Transverse colon (tissue), 4 donors: ENCODE results near the gene KCNK15. TPM values are rescaled to one million over a fixed set of nuclear protein-coding genes. Genes with fewer than 3 reads are reported as not detected.

Experiments
- DNase-seq: peaks from one replicate; pipeline ENCODE4 v3.0.0-alpha.2; 2019
- H3K27ac ChIP-seq, 4 donors: fragments of 200-600 bp; sonication (generic); 2 replicates each; pipeline ENCODE4 v1.5.1; 2016 to 2018; ENCODE audit warnings: inconsistent platforms in 4 of 4
- H3K27me3 ChIP-seq: fragments of 200-600 bp; sonication (generic); 2 replicates; pipeline ENCODE4 v1.5.1; 2017; ENCODE audit warnings: inconsistent platforms
- H3K36me3 ChIP-seq, 4 donors: fragments of 200-600 bp; sonication (generic); 2 replicates each; pipeline ENCODE4 v1.5.1; 2017 to 2019; ENCODE audit warnings: inconsistent platforms in 4 of 4
- H3K4me1 ChIP-seq, 4 donors: fragments of 200-600 bp; sonication (generic); 2 replicates each; pipeline ENCODE4 v1.5.1; 2017 to 2020; ENCODE audit warnings: inconsistent platforms in 4 of 4
- H3K4me3 ChIP-seq, 4 donors: fragments of 200-600 bp; sonication (generic); 1 replicate in 1 of 4; 2 replicates in 3 of 4; pipeline versions ENCODE4 v1.5.1 to v1.6.1; 2017 to 2019; ENCODE audit warnings: inconsistent platforms in 4 of 4
- H3K9me3 ChIP-seq, 2 donors: fragments of 200-600 bp; sonication (generic); 2 replicates each; pipeline ENCODE4 v1.5.1; 2017 to 2019; ENCODE audit warnings: inconsistent platforms in 2 of 2
- CTCF ChIP-seq, 5 experiments: fragments of 200-600 bp in 3 of 5; fragments of 450-650 bp in 2 of 5; sonication (generic) in 3 of 5; IDR thresholded peaks; 1 replicate in 2 of 5; 2 replicates in 3 of 5; pipeline ENCODE4 v1.5.1; 2016 to 2017; ENCODE audit warnings: antibody characterized with exemption in 5 of 5, inconsistent platforms in 3 of 5, mild to moderate bottlenecking in 2 of 5, moderate library complexity in 1 of 5
- EP300 ChIP-seq: sonication (generic); formaldehyde crosslinking; IDR thresholded peaks from one replicate; pipeline ENCODE4 v1.6.1; 2017; ENCODE audit warnings: antibody characterized with exemption, low read depth
- POLR2A ChIP-seq: fragments of 450-650 bp; IDR thresholded peaks from one replicate; pipeline ENCODE4 v1.6.1; 2016; ENCODE audit warnings: antibody characterized with exemption, mild to moderate bottlenecking, moderate library complexity
- POLR2AphosphoS5 ChIP-seq, 3 donors: sonication (generic); formaldehyde crosslinking; IDR thresholded peaks; one replicate each; pipeline ENCODE4 v1.6.1; 2016; ENCODE audit warnings: antibody characterized with exemption in 3 of 3
- WGBS, 2 donors: methylation state at CpG; one replicate each; pipeline ENCODE4 v1.1.5; 2018; ENCODE audit warnings: low coverage in 1 of 2; 5-methylcytosine and 5-hydroxymethylcytosine counted together
- in situ Hi-C, 4 donors: fragments of 200-750 bp; cut with MboI; loops; one replicate each; pipeline versions ENCODE4 v1.15.0 to v1.15.1; 2017; ENCODE audit warnings: low sequenced_read_pairs in 3 of 4, low pct_ligation_motif_present in 1 of 4, low pct_unique_long_range_greater_than_20kb in 1 of 4
- intact Hi-C: fragments of 100-400 bp; cut with DNase I; formaldehyde crosslinking; loops from one replicate; pipeline ENCODE4 v1.15.1; 2023; ENCODE audit warnings: low total_unique reads
- total RNA-seq, 4 donors: library from RNA; depleted of rRNA; stranded (reverse); fragments of >200 nt; gene quantifications; one replicate each; pipeline ENCODE4 v1.1.0, GENCODE V29; 2016

The KCNK15 gene
- total RNA-seq, 4 donors from 2014 or later: 0.27 to 1.3 TPM; not detected in 2

GRCh38 chr20:44799691-44800090 lies 54.0 kb downstream of the KCNK15 start:
- no peaks in the 10 kb centered on the region for H3K9me3 ChIP-seq
- DNase-seq: no peak
- in situ Hi-C loops: no loop called here
- intact Hi-C loops: no loop called here
- peaks cover 6% of the 10 kb centered on the region for H3K27me3 ChIP-seq
- WGBS, 2 donors: 85% methylated on average over 5 of the region's 5 CpGs; no CpG with 5 or more reads in 1 of the 2 donors
- H3K27ac ChIP-seq: no peak overlapping the region
- no peaks in the 10 kb centered on the region for H3K36me3 ChIP-seq
- TF ChIP-seq POLR2AphosphoS5 (IDR thresholded peaks at IDR 0.05): no peak
- TF ChIP-seq EP300: no peak
- no peak for TF ChIP-seq CTCF (IDR thresholded peaks at IDR 0.05)
- no peak for TF ChIP-seq POLR2A
- H3K4me1 ChIP-seq: peaks cover 0 to 2% (median 0%) of the 10 kb centered on the region in 4 donors
- no peak overlapping the region for H3K4me3 ChIP-seq

GRCh38 chr20:44800391-44801046 lies 54.9 kb downstream of the KCNK15 start:
- Histone ChIP-seq H3K27ac (no peak overlapping the region), H3K36me3 (no peaks in the 10 kb centered on the region), H3K4me1 (peaks cover 0 to 2% (median 0%) of the 10 kb centered on the region in 4 donors), H3K9me3 (no peaks in the 10 kb centered on the region), H3K4me3 (no peak overlapping the region), H3K27me3 (peaks cover 2% of the 10 kb centered on the region)
- intact Hi-C loops: no loop called here
- WGBS, 2 donors: 70 to 79% methylated on average over 4 to 8 of the region's 8 CpGs
- in situ Hi-C loops: no loop called here
- no peak for DNase-seq
- TF ChIP-seq POLR2A (no peak), POLR2AphosphoS5 (IDR thresholded peaks at IDR 0.05) (no peak), CTCF (IDR thresholded peaks at IDR 0.05) (peak in 2 of 5 experiments; percentile 9 to 22)

Other genes with a start within 250 kb of the KCNK15 start
- gene SERINC3, start 223.8 kb upstream of the KCNK15 start, total RNA-seq: 10 to 100 TPM; 19.3 to 85.7 (median 53.1) TPM
- 100 to 1,000 TPM in 1 of 4 donors, 10 to 100 TPM in 3; 40.8 to 106 (median 80.4) TPM for gene PKIG, start 163.3 kb upstream of the KCNK15 start, total RNA-seq
- gene ADA, start 94.2 kb upstream of the KCNK15 start, total RNA-seq: 1 to 10 TPM; 2.6 to 5.4 (median 2.9) TPM
- gene CCN5, start 30.5 kb upstream of the KCNK15 start, total RNA-seq: 10 to 100 TPM in 3 of 4 donors, 1 to 10 TPM in 1; 9.5 to 20.6 (median 15.9) TPM
- 1 to 10 TPM in 3 of 4 donors, not detected in 1; 1.1 to 5.6 (median 1.9) TPM for gene RIMS4, start 64.7 kb downstream of the KCNK15 start, total RNA-seq
- gene YWHAB, start 139.8 kb downstream of the KCNK15 start, total RNA-seq: 100 to 1,000 TPM in 2 of 4 donors, 10 to 100 TPM in 2; 73.2 to 170 (median 117) TPM
- gene PABPC1L, start 164.2 kb downstream of the KCNK15 start, total RNA-seq: 100 to 1,000 TPM in 1 of 4 donors, 10 to 100 TPM in 3; 12.0 to 112 (median 31.6) TPM
- gene TOMM34, start 214.5 kb downstream of the KCNK15 start, total RNA-seq: 10 to 100 TPM in 2 of 4 donors, 1 to 10 TPM in 2; 1.2 to 14.8 (median 9.4) TPM
- 10 to 100 TPM; 30.3 to 78.1 (median 38.3) TPM for gene STK4, start 220.6 kb downstream of the KCNK15 start, total RNA-seq